GM12878 (cell line): ENCODE results near the gene RASL11A. TPM values are rescaled to one million over a fixed set of nuclear protein-coding genes. Genes with fewer than 3 reads are reported as not detected.

Experiments
- polyA plus RNA-seq, 11 experiments: library from polyadenylated mRNA; depleted of rRNA in 4 of 11; unstranded in 6 of 11; stranded (reverse) in 5 of 11; fragments of >200 nt; fragmentation: Nextera tagmentation in 4 of 11; fragmentation: Illumina TruSeq in 1 of 11; extraction: Ambion mirVana in 4 of 11; extraction: Trizol in 1 of 11; gene quantifications; 1 replicate in 1 of 11; 2 replicates in 10 of 11; pipeline versions ENCODE4 v1.2.1 to v1.2.3, GENCODE V29; 2011 to 2016; ENCODE audit warnings: inconsistent platforms in 2 of 11, missing spikeins in 2 of 11, low read depth in 1 of 11
- small RNA-seq: library from RNA; depleted of rRNA; stranded (forward); fragments of <200 nt; gene quantifications from one replicate; pipeline ENCODE3, GENCODE V24; 2014
- total RNA-seq, 4 experiments: library from RNA; depleted of rRNA in 3 of 4; stranded (reverse); fragments of >200 nt in 3 of 4; fragmentation: Illumina TruSeq in 1 of 4; extraction: Trizol in 1 of 4; gene quantifications; 2 replicates each; pipeline versions ENCODE4 v1.2.1 to v1.2.3, GENCODE V29; 2013 to 2021

RASL11A gene
- total and polyA plus RNA-seq, 10 of the 15 experiments (the other 5 are each of a cell fraction or from before 2014, with no cell fraction given) = 0.04 to 1.3 (median 0.41) TPM; not detected in 1

Small RNAs within 50 kb of the gene (small RNA-seq; reads per million reads assigned to genes)
- not detected for gene SNORA27
- not detected for gene SNORD102

Other genes starting within 250 kb of the RASL11A start
- gene USP12, start 99.0 kb upstream of the RASL11A start, total RNA-seq (2014; rRNA removed) = 23.6 and 25.7 TPM in 2 replicates
- 30.8 and 33.9 TPM in 2 replicates for gene USP12, start 99.0 kb upstream of the RASL11A start, total RNA-seq (2014; rRNA removed; fragmentation: Illumina TruSeq; extraction: Trizol)
- gene USP12, start 99.0 kb upstream of the RASL11A start, total RNA-seq (2021) = 28.4 and 30.7 TPM in 2 replicates
- 25.6 and 43.0 TPM in 2 replicates for gene USP12, start 99.0 kb upstream of the RASL11A start, polyA plus RNA-seq (2011; rRNA removed)
- gene USP12, start 99.0 kb upstream of the RASL11A start, polyA plus RNA-seq (2014; fragmentation: Illumina TruSeq; extraction: Trizol) = 32.2 and 43.5 TPM in 2 replicates
- 1 to 10 TPM; 3.5 to 9.1 TPM for gene USP12, start 99.0 kb upstream of the RASL11A start, polyA plus RNA-seq (2014; fragmentation: Nextera tagmentation; extraction: Ambion mirVana)
- gene USP12, start 99.0 kb upstream of the RASL11A start, polyA plus RNA-seq (2014; rRNA removed) = 21.0 and 22.6 TPM in 2 replicates
- 10 to 100 TPM in 1 of 2 experiments, 1 to 10 TPM in 1; 6.4 to 29.6 TPM for gene USP12, start 99.0 kb upstream of the RASL11A start, polyA plus RNA-seq (2016; fragmentation: Nextera tagmentation; extraction: Ambion mirVana)
- gene RPL21, start 19.3 kb upstream of the RASL11A start, total RNA-seq (2014; rRNA removed) = 1,153 and 1,203 TPM in 2 replicates
- gene RPL21, start 19.3 kb upstream of the RASL11A start, total RNA-seq (2014; rRNA removed; fragmentation: Illumina TruSeq; extraction: Trizol) = 3,751 and 3,758 TPM in 2 replicates
- gene RPL21, start 19.3 kb upstream of the RASL11A start, total RNA-seq (2021) = 1,747 and 1,749 TPM in 2 replicates
- 1,565 and 1,921 TPM in 2 replicates for gene RPL21, start 19.3 kb upstream of the RASL11A start, polyA plus RNA-seq (2011; rRNA removed)
- gene RPL21, start 19.3 kb upstream of the RASL11A start, polyA plus RNA-seq (2014; fragmentation: Illumina TruSeq; extraction: Trizol) = 3,148 and 4,027 TPM in 2 replicates
- gene RPL21, start 19.3 kb upstream of the RASL11A start, polyA plus RNA-seq (2014; fragmentation: Nextera tagmentation; extraction: Ambion mirVana) = 1,000 to 10,000 TPM; 8,593 to 9,760 TPM
- 1,319 and 1,648 TPM in 2 replicates for gene RPL21, start 19.3 kb upstream of the RASL11A start, polyA plus RNA-seq (2014; rRNA removed)
- gene RPL21, start 19.3 kb upstream of the RASL11A start, polyA plus RNA-seq (2016; fragmentation: Nextera tagmentation; extraction: Ambion mirVana) = 100 to 1,000 TPM; 817 to 826 TPM
- 232 TPM in 2 replicates for gene GTF3A, start 153.8 kb downstream of the RASL11A start, total RNA-seq (2014; rRNA removed)
- 247 and 249 TPM in 2 replicates for gene GTF3A, start 153.8 kb downstream of the RASL11A start, total RNA-seq (2014; rRNA removed; fragmentation: Illumina TruSeq; extraction: Trizol)
- 192 and 201 TPM in 2 replicates for gene GTF3A, start 153.8 kb downstream of the RASL11A start, total RNA-seq (2021)
- gene GTF3A, start 153.8 kb downstream of the RASL11A start, polyA plus RNA-seq (2011; rRNA removed) = 150 and 204 TPM in 2 replicates
- gene GTF3A, start 153.8 kb downstream of the RASL11A start, polyA plus RNA-seq (2014; fragmentation: Illumina TruSeq; extraction: Trizol) = 350 and 400 TPM in 2 replicates
- 100 to 1,000 TPM in 1 of 2 experiments, 10 to 100 TPM in 1; 74.2 to 187 TPM for gene GTF3A, start 153.8 kb downstream of the RASL11A start, polyA plus RNA-seq (2014; fragmentation: Nextera tagmentation; extraction: Ambion mirVana)
- gene GTF3A, start 153.8 kb downstream of the RASL11A start, polyA plus RNA-seq (2014; rRNA removed) = 183 and 199 TPM in 2 replicates
- 100 to 1,000 TPM; 501 to 524 TPM for gene GTF3A, start 153.8 kb downstream of the RASL11A start, polyA plus RNA-seq (2016; fragmentation: Nextera tagmentation; extraction: Ambion mirVana)
- gene MTIF3, start 179.7 kb downstream of the RASL11A start, total RNA-seq (2014; rRNA removed) = 26.0 and 47.3 TPM in 2 replicates
- 44.2 and 48.4 TPM in 2 replicates for gene MTIF3, start 179.7 kb downstream of the RASL11A start, total RNA-seq (2014; rRNA removed; fragmentation: Illumina TruSeq; extraction: Trizol)
- gene MTIF3, start 179.7 kb downstream of the RASL11A start, total RNA-seq (2021) = 22.4 and 22.5 TPM in 2 replicates
- gene MTIF3, start 179.7 kb downstream of the RASL11A start, polyA plus RNA-seq (2011; rRNA removed) = 49.1 and 70.3 TPM in 2 replicates
- gene MTIF3, start 179.7 kb downstream of the RASL11A start, polyA plus RNA-seq (2014; fragmentation: Illumina TruSeq; extraction: Trizol) = 68.0 and 75.1 TPM in 2 replicates
- 10 to 100 TPM; 64.7 to 73.9 TPM for gene MTIF3, start 179.7 kb downstream of the RASL11A start, polyA plus RNA-seq (2014; fragmentation: Nextera tagmentation; extraction: Ambion mirVana)
- 29.4 and 40.0 TPM in 2 replicates for gene MTIF3, start 179.7 kb downstream of the RASL11A start, polyA plus RNA-seq (2014; rRNA removed)
- gene MTIF3, start 179.7 kb downstream of the RASL11A start, polyA plus RNA-seq (2016; fragmentation: Nextera tagmentation; extraction: Ambion mirVana) = 10 to 100 TPM; 50.3 to 51.1 TPM